ENCODE measurements around the gene ANKRD11.
"Not testable (repeated sequence)": the region's sequence is repeated elsewhere in the genome, so short reads cannot be mapped to it uniquely, and the experiment has no call there.

Gene ANKRD11

DNA sequence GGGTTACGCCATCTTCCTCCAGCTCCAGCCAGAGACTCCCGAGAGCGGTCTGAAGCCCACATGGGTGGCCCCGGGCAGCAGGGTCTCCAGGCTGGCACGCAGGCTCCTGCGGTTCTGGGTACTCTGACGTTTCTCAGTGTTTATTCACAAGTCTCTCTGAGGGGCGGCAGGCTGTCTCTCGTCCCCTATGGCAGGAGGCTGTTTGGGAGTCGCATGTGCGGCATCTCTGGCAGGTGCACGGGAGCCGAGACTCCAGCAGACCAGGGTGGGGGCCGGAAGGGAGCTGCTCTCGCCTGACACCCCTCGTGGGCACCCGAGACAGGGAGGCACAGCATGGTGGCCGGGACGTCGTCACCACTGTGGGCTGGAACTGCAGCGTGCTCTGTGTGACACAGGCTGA is 224.7 kb downstream of the ANKRD11 start:
- H2AFZ ChIP-seq (ENCODE audit: low read length): no peak overlapping the region
- no peak overlapping the region for H4K91ac ChIP-seq (ENCODE audit: low read depth, low read length, poor library complexity)
- H3K4me3 ChIP-seq (ENCODE audit: low read length in 2 of 2): no peak overlapping the region
- no CpG with 5 or more reads among the region's 21 CpGs for WGBS, 2 donors (ENCODE audit: extremely low coverage in 2 of 2, insufficient read length in 2 of 2, insufficient replicate concordance in 1 of 2)
- no peak overlapping the region for H3K27ac ChIP-seq (replicated peaks; ENCODE audit: low read length)
- no peak overlapping the region for H3K23ac ChIP-seq (ENCODE audit: low read depth, low read length, poor library complexity)
- H3K14ac ChIP-seq (ENCODE audit: low read length): no peak overlapping the region
- no peak for DNase-seq (ENCODE audit: low spot score)
- peaks cover 21 to 51% of the 10 kb centered on the region in 2 donors for H3K36me3 ChIP-seq (replicated peaks in 1 of 2; ENCODE audit: control insufficient read depth in 2 of 2, insufficient read depth in 2 of 2, low read length in 2 of 2)
- H2BK120ac ChIP-seq (ENCODE audit: low read depth, low read length): no peak overlapping the region
- H3K4ac ChIP-seq (ENCODE audit: low read length): no peak overlapping the region
- no peaks in the 10 kb centered on the region for H3K4me1 ChIP-seq (ENCODE audit: control insufficient read depth in 2 of 2, insufficient read depth in 1 of 2, low read depth in 1 of 2, low read length in 2 of 2)
- no peak overlapping the region for H2AK5ac ChIP-seq (ENCODE audit: low read depth, low read length)
- peaks cover 2% of the 10 kb centered on the region for H3K79me1 ChIP-seq (ENCODE audit: low read depth, low read length)
- H3K9me3 ChIP-seq (replicated peaks in 1 of 2; ENCODE audit: control insufficient read depth in 2 of 2, insufficient read depth in 1 of 2, low read depth in 1 of 2, low read length in 2 of 2): peaks cover 0 to 12% of the 10 kb centered on the region in 2 donors
- H2BK12ac ChIP-seq (ENCODE audit: low read length): no peak overlapping the region
- H4K8ac ChIP-seq (ENCODE audit: low read depth, low read length): no peak overlapping the region
- no peak overlapping the region for H3K4me2 ChIP-seq (ENCODE audit: insufficient read depth, low read length, poor library complexity, severe bottlenecking)
- H2BK15ac ChIP-seq (ENCODE audit: low read length): no peak overlapping the region
- H3K18ac ChIP-seq (ENCODE audit: low read length): no peak overlapping the region
- no peak overlapping the region for H3K9ac ChIP-seq (ENCODE audit: low read depth, low read length, poor library complexity)
- no peaks in the 10 kb centered on the region for H3K27me3 ChIP-seq (ENCODE audit: control insufficient read depth in 3 of 3, insufficient read depth in 3 of 3, low read depth in 1 of 3, low read length in 3 of 3)
- no peak overlapping the region for H2BK5ac ChIP-seq (ENCODE audit: low read length)

DNA sequence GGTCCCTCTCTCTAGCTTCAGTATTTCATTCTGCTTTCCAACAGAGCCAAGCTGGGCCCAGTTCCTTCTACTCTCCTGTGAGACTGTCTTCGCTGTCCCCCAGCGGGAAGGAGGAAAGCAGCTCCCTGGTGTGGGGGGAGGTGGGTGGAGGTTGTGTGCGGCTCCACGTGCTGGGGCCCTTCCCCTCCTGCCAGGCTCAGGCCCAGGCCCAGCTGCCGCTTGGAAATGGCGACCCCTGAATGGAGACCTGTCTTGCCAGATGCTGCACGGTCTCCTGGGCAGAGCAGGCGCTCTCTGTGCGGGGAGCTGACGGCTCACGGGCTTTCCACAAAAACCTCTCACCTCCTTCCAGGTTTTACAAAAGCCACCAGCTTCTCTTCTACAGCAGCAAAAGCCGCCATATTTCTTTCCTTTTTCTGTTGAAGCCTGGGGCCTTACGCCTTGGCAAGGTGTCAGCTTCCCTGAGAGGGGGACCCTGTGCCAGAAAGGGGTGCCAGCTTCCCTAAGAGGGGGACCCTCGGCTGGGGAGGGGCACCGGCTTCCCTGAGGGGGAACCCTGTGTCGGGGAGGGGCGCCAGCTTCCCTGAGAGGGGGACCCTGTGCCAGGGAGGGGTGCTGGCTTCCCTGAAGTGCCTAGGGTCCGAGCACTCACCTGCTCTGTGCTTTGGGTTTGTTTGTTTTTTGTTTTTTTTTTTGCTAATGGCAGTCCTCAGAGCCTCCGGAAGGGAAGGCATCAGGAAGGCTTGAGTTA is 225.4 kb downstream of the ANKRD11 start:
- Histone ChIP-seq H3K4me1 (ENCODE audit: control insufficient read depth in 2 of 2, insufficient read depth in 1 of 2, low read depth in 1 of 2, low read length in 2 of 2) (no peaks in the 10 kb centered on the region), H3K9ac (ENCODE audit: low read depth, low read length, poor library complexity) (no peak overlapping the region), H2BK120ac (ENCODE audit: low read depth, low read length) (no peak overlapping the region), H3K14ac (ENCODE audit: low read length) (no peak overlapping the region), H3K9me3 (replicated peaks in 1 of 2; ENCODE audit: control insufficient read depth in 2 of 2, insufficient read depth in 1 of 2, low read depth in 1 of 2, low read length in 2 of 2) (peaks cover 0 to 12% of the 10 kb centered on the region in 2 donors), H2AK5ac (ENCODE audit: low read depth, low read length) (no peak overlapping the region), H3K23ac (ENCODE audit: low read depth, low read length, poor library complexity) (no peak overlapping the region), H3K4me3 (ENCODE audit: low read length in 2 of 2) (no peak overlapping the region), H3K36me3 (replicated peaks in 1 of 2; ENCODE audit: control insufficient read depth in 2 of 2, insufficient read depth in 2 of 2, low read length in 2 of 2) (peaks cover 18 to 44% of the 10 kb centered on the region in 2 donors), H3K79me1 (ENCODE audit: low read depth, low read length) (peaks cover 2% of the 10 kb centered on the region), H3K18ac (ENCODE audit: low read length) (no peak overlapping the region), H3K27me3 (ENCODE audit: control insufficient read depth in 3 of 3, insufficient read depth in 3 of 3, low read depth in 1 of 3, low read length in 3 of 3) (no peaks in the 10 kb centered on the region), H2BK5ac (ENCODE audit: low read length) (no peak overlapping the region), H4K91ac (ENCODE audit: low read depth, low read length, poor library complexity) (no peak overlapping the region), H3K4ac (ENCODE audit: low read length) (no peak overlapping the region), H2AFZ (ENCODE audit: low read length) (no peak overlapping the region), H3K27ac (replicated peaks; ENCODE audit: low read length) (no peak overlapping the region), H2BK15ac (ENCODE audit: low read length) (no peak overlapping the region), H2BK12ac (ENCODE audit: low read length) (no peak overlapping the region), H4K8ac (ENCODE audit: low read depth, low read length) (no peak overlapping the region), H3K4me2 (ENCODE audit: insufficient read depth, low read length, poor library complexity, severe bottlenecking) (no peak overlapping the region)
- no peak for DNase-seq (ENCODE audit: low spot score)
- no CpG with 5 or more reads among the region's 19 CpGs for WGBS, 2 donors (ENCODE audit: extremely low coverage in 2 of 2, insufficient read length in 2 of 2, insufficient replicate concordance in 1 of 2)

- Histone ChIP-seq H3K23ac (ENCODE audit: low read depth, low read length, poor library complexity) (no peak overlapping the region), H2BK120ac (ENCODE audit: low read depth, low read length) (no peak overlapping the region), H3K36me3 (replicated peaks in 1 of 2; ENCODE audit: control insufficient read depth in 2 of 2, insufficient read depth in 2 of 2, low read length in 2 of 2) (peaks cover 9 to 24% of the 10 kb centered on the region in 2 donors), H3K79me1 (ENCODE audit: low read depth, low read length) (no peaks in the 10 kb centered on the region), H3K14ac (ENCODE audit: low read length) (peak overlapping the region; percentile 40), H3K4ac (ENCODE audit: low read length) (no peak overlapping the region), H2AK5ac (ENCODE audit: low read depth, low read length) (no peak overlapping the region), H2BK15ac (ENCODE audit: low read length) (no peak overlapping the region), H3K9me3 (replicated peaks in 1 of 2; ENCODE audit: control insufficient read depth in 2 of 2, insufficient read depth in 1 of 2, low read depth in 1 of 2, low read length in 2 of 2) (peaks cover 0 to 12% of the 10 kb centered on the region in 2 donors), H3K9ac (ENCODE audit: low read depth, low read length, poor library complexity) (no peak overlapping the region), H2BK5ac (ENCODE audit: low read length) (no peak overlapping the region), H3K27me3 (ENCODE audit: control insufficient read depth in 3 of 3, insufficient read depth in 3 of 3, low read depth in 1 of 3, low read length in 3 of 3) (peaks cover 0 to 12% (median 0%) of the 10 kb centered on the region in 3 experiments), H3K27ac (replicated peaks; ENCODE audit: low read length) (no peak overlapping the region), H2AFZ (ENCODE audit: low read length) (no peak overlapping the region), H3K4me1 (ENCODE audit: control insufficient read depth in 2 of 2, insufficient read depth in 1 of 2, low read depth in 1 of 2, low read length in 2 of 2) (no peaks in the 10 kb centered on the region), H4K8ac (ENCODE audit: low read depth, low read length) (peak overlapping the region; percentile 43), H3K18ac (ENCODE audit: low read length) (no peak overlapping the region), H4K91ac (ENCODE audit: low read depth, low read length, poor library complexity) (no peak overlapping the region), H2BK12ac (ENCODE audit: low read length) (no peak overlapping the region), H3K4me3 (ENCODE audit: low read length in 2 of 2) (no peak overlapping the region), H3K4me2 (ENCODE audit: insufficient read depth, low read length, poor library complexity, severe bottlenecking) (no peak overlapping the region)
- no CpG with 5 or more reads among the region's 30 CpGs for WGBS, 2 donors (ENCODE audit: extremely low coverage in 2 of 2, insufficient read length in 2 of 2, insufficient replicate concordance in 1 of 2)
- DNase-seq (ENCODE audit: low spot score): no peak
Measured at GRCh38 chr16:89261691-89262563, 228.4 kb downstream of the ANKRD11 start.

- H4K8ac ChIP-seq (ENCODE audit: low read depth, low read length); H3K4ac ChIP-seq (ENCODE audit: low read length); H3K4me3 ChIP-seq (ENCODE audit: low read length in 2 of 2); H3K36me3 ChIP-seq (replicated peaks in 1 of 2; ENCODE audit: control insufficient read depth in 2 of 2, insufficient read depth in 2 of 2, low read length in 2 of 2); H3K18ac ChIP-seq (ENCODE audit: low read length); H3K9ac ChIP-seq (ENCODE audit: low read depth, low read length, poor library complexity); H3K4me1 ChIP-seq (ENCODE audit: control insufficient read depth in 2 of 2, insufficient read depth in 1 of 2, low read depth in 1 of 2, low read length in 2 of 2); H2BK120ac ChIP-seq (ENCODE audit: low read depth, low read length); H2AK5ac ChIP-seq (ENCODE audit: low read depth, low read length); H3K23ac ChIP-seq (ENCODE audit: low read depth, low read length, poor library complexity); H3K4me2 ChIP-seq (ENCODE audit: insufficient read depth, low read length, poor library complexity, severe bottlenecking); H2AFZ ChIP-seq (ENCODE audit: low read length); H2BK15ac ChIP-seq (ENCODE audit: low read length); H2BK5ac ChIP-seq (ENCODE audit: low read length); H4K91ac ChIP-seq (ENCODE audit: low read depth, low read length, poor library complexity); H3K14ac ChIP-seq (ENCODE audit: low read length); H3K27ac ChIP-seq (replicated peaks; ENCODE audit: low read length); H2BK12ac ChIP-seq (ENCODE audit: low read length); DNase-seq (ENCODE audit: low spot score); H3K79me1 ChIP-seq (ENCODE audit: low read depth, low read length): not testable (repeated sequence)
- no CpG with 5 or more reads among the region's 13 CpGs for WGBS, 2 donors (ENCODE audit: extremely low coverage in 2 of 2, insufficient read length in 2 of 2, insufficient replicate concordance in 1 of 2)
- H3K27me3 ChIP-seq (ENCODE audit: control insufficient read depth in 3 of 3, insufficient read depth in 3 of 3, low read depth in 1 of 3, low read length in 3 of 3): peaks cover 0 to 20% (median 0%) of the 10 kb centered on the region in 3 experiments
- peaks cover 0 to 15% of the 10 kb centered on the region in 2 donors for H3K9me3 ChIP-seq (replicated peaks in 1 of 2; ENCODE audit: control insufficient read depth in 2 of 2, insufficient read depth in 1 of 2, low read depth in 1 of 2, low read length in 2 of 2)
Measured at GRCh38 chr16:89259901-89260300, 230.5 kb downstream of the ANKRD11 start.
